Measurements from ENCODE around the gene HES1.
A peak's percentile ranks its signal among the peaks of the same experiment; 100 is the strongest.
"Not testable (repeated sequence)": the region's sequence is repeated elsewhere in the genome, so short reads cannot be mapped to it uniquely, and the experiment has no call there.

HES1 gene

GRCh38 chr3:194137506-194138474, 1.8 kb downstream of the HES1 start:
- no peaks in the 10 kb centered on the region for H3K9me3 Mint-ChIP-seq
- peak overlapping the region; percentile 91 for H3K4me3 Mint-ChIP-seq
- H3K27ac Mint-ChIP-seq = peak overlapping the region; percentile 79
- peaks cover 3% of the 10 kb centered on the region for H3K36me3 Mint-ChIP-seq (ENCODE audit: low read depth)
- H3K4me1 Mint-ChIP-seq (ENCODE audit: low read depth) = peaks cover 47% of the 10 kb centered on the region
- peaks cover 59% of the 10 kb centered on the region for H3K27me3 Mint-ChIP-seq (ENCODE audit: low read depth)

- H3K4me1 Mint-ChIP-seq (ENCODE audit: low read depth) = peaks cover 41% of the 10 kb centered on the region
- H3K4me3 Mint-ChIP-seq = no peak overlapping the region
- H3K27ac Mint-ChIP-seq = no peak overlapping the region
- no peaks in the 10 kb centered on the region for H3K9me3 Mint-ChIP-seq
- H3K36me3 Mint-ChIP-seq (ENCODE audit: low read depth) = peaks cover under 1% of the 10 kb centered on the region
- H3K27me3 Mint-ChIP-seq (ENCODE audit: low read depth) = peaks cover 50% of the 10 kb centered on the region
These were observed 2.8 kb downstream of the HES1 start for GRCh38 chr3:194138732-194139070.

- Mint-ChIP-seq H3K27ac (no peak overlapping the region), H3K4me3 (peak overlapping the region; percentile 36), H3K27me3 (ENCODE audit: low read depth) (peaks cover 50% of the 10 kb centered on the region), H3K9me3 (no peaks in the 10 kb centered on the region), H3K36me3 (ENCODE audit: low read depth) (no peaks in the 10 kb centered on the region), H3K4me1 (ENCODE audit: low read depth) (peaks cover 41% of the 10 kb centered on the region)
These were observed 3.3 kb downstream of the HES1 start for GRCh38 chr3:194139071-194139813.

- H3K27me3 Mint-ChIP-seq (ENCODE audit: low read depth) = peaks cover 54% of the 10 kb centered on the region
- peaks cover 41% of the 10 kb centered on the region for H3K4me1 Mint-ChIP-seq (ENCODE audit: low read depth)
- peak overlapping the region; percentile 36 for H3K4me3 Mint-ChIP-seq
- H3K9me3 Mint-ChIP-seq = no peaks in the 10 kb centered on the region
- H3K27ac Mint-ChIP-seq = no peak overlapping the region
- no peaks in the 10 kb centered on the region for H3K36me3 Mint-ChIP-seq (ENCODE audit: low read depth)
These were observed 4.0 kb downstream of the HES1 start for GRCh38 chr3:194139814-194140391.

GRCh38 chr3:194140520-194141414, 4.8 kb downstream of the HES1 start:
- peaks cover 52% of the 10 kb centered on the region for H3K27me3 Mint-ChIP-seq (ENCODE audit: low read depth)
- H3K4me3 Mint-ChIP-seq = no peak overlapping the region
- H3K9me3 Mint-ChIP-seq = no peaks in the 10 kb centered on the region
- H3K36me3 Mint-ChIP-seq (ENCODE audit: low read depth) = no peaks in the 10 kb centered on the region
- H3K4me1 Mint-ChIP-seq (ENCODE audit: low read depth) = peaks cover 38% of the 10 kb centered on the region
- H3K27ac Mint-ChIP-seq = no peak overlapping the region

GRCh38 chr3:194141415-194142155, 5.6 kb downstream of the HES1 start:
- Mint-ChIP-seq H3K27me3 (ENCODE audit: low read depth) (peaks cover 44% of the 10 kb centered on the region), H3K4me3 (peak overlapping the region; percentile 80), H3K36me3 (ENCODE audit: low read depth) (no peaks in the 10 kb centered on the region), H3K9me3 (no peaks in the 10 kb centered on the region), H3K4me1 (ENCODE audit: low read depth) (peaks cover 30% of the 10 kb centered on the region), H3K27ac (peak overlapping the region; percentile 78)

GRCh38 chr3:194142156-194142910, 6.4 kb downstream of the HES1 start:
- no peaks in the 10 kb centered on the region for H3K9me3 Mint-ChIP-seq
- H3K36me3 Mint-ChIP-seq (ENCODE audit: low read depth) = no peaks in the 10 kb centered on the region
- H3K4me3 Mint-ChIP-seq = peak overlapping the region; percentile 80
- peaks cover 24% of the 10 kb centered on the region for H3K4me1 Mint-ChIP-seq (ENCODE audit: low read depth)
- H3K27ac Mint-ChIP-seq = peak overlapping the region; percentile 78
- H3K27me3 Mint-ChIP-seq (ENCODE audit: low read depth) = peaks cover 37% of the 10 kb centered on the region

GRCh38 chr3:194145702-194146101, 9.8 kb downstream of the HES1 start:
- Mint-ChIP-seq H3K4me1 (ENCODE audit: low read depth) (peaks cover 12% of the 10 kb centered on the region), H3K27me3 (ENCODE audit: low read depth) (peaks cover 27% of the 10 kb centered on the region)

GRCh38 chr3:194147679-194148078, 11.7 kb downstream of the HES1 start:
- peaks cover 7% of the 10 kb centered on the region for H3K4me1 Mint-ChIP-seq (ENCODE audit: low read depth)

More at GRCh38 chr3:194145702-194146101, 9.8 kb downstream of the HES1 start:
- H3K4me3 Mint-ChIP-seq = no peak overlapping the region
- no peaks in the 10 kb centered on the region for H3K9me3 Mint-ChIP-seq
- no peak overlapping the region for H3K27ac Mint-ChIP-seq
- peaks cover 4% of the 10 kb centered on the region for H3K36me3 Mint-ChIP-seq (ENCODE audit: low read depth)

GRCh38 chr3:194148383-194148782, 12.4 kb downstream of the HES1 start:
- H3K27me3 Mint-ChIP-seq (ENCODE audit: low read depth) = peaks cover 34% of the 10 kb centered on the region
- H3K27ac Mint-ChIP-seq = no peak overlapping the region
- no peaks in the 10 kb centered on the region for H3K9me3 Mint-ChIP-seq
- H3K4me3 Mint-ChIP-seq = no peak overlapping the region
- H3K36me3 Mint-ChIP-seq (ENCODE audit: low read depth) = peaks cover 8% of the 10 kb centered on the region
- H3K4me1 Mint-ChIP-seq (ENCODE audit: low read depth) = peaks cover 7% of the 10 kb centered on the region

More at GRCh38 chr3:194147679-194148078, 11.7 kb downstream of the HES1 start:
- Mint-ChIP-seq H3K36me3 (ENCODE audit: low read depth) (peaks cover 5% of the 10 kb centered on the region), H3K4me3 (no peak overlapping the region), H3K9me3 (no peaks in the 10 kb centered on the region), H3K27me3 (ENCODE audit: low read depth) (peaks cover 31% of the 10 kb centered on the region), H3K27ac (no peak overlapping the region)

- Mint-ChIP-seq H3K27me3 (ENCODE audit: low read depth) (peaks cover 42% of the 10 kb centered on the region), H3K4me1 (ENCODE audit: low read depth) (peaks cover 3% of the 10 kb centered on the region), H3K4me3 (no peak overlapping the region), H3K9me3 (peaks cover 16% of the 10 kb centered on the region), H3K36me3 (ENCODE audit: low read depth) (peaks cover 12% of the 10 kb centered on the region), H3K27ac (no peak overlapping the region)
These were observed 14.4 kb downstream of the HES1 start for GRCh38 chr3:194150252-194150934.

GRCh38 chr3:194150935-194151302, 15.0 kb downstream of the HES1 start:
- Mint-ChIP-seq H3K9me3 (peaks cover 16% of the 10 kb centered on the region), H3K36me3 (ENCODE audit: low read depth) (peaks cover 12% of the 10 kb centered on the region), H3K27me3 (ENCODE audit: low read depth) (peaks cover 42% of the 10 kb centered on the region)
- H3K27ac Mint-ChIP-seq; H3K4me1 Mint-ChIP-seq (ENCODE audit: low read depth); H3K4me3 Mint-ChIP-seq: not testable (repeated sequence)
